ENCODE results near the gene COP1.
"Not testable (repeated sequence)": the region's sequence is repeated elsewhere in the genome, so short reads cannot be mapped to it uniquely, and the experiment has no call there.

COP1 gene

DNA sequence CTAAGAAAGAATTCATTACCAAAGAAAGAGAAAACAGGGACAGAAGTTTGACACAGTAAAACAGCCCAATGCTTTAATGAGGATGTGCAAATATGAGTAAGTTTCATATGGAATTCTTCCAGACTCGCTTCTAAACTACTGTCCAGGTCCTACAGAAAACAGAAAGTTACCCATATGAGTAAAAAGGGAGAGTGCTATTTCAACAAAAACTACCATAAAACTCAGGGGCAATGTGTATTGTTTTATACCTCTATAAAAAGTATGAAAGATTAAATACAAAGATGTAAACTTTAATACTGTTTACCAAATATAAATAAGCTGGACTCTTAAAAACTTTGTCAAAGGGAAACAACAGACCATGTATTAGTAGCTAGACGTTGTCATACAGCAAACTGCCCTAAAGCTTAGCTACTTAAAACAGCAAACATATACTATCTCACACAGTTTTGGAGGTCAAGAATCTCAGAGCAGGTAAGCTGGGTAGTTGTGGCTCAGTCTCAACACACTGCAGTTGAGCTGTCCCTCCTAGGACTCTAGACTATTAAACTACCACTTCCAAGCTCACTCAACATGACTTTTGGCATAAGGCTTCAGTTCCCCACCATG, 174.9 kb downstream of the COP1 start:
- no peak for DNase-seq

- DNase-seq: no peak
These were observed 177.5 kb downstream of the COP1 start for GRCh38 chr1:176029609-176030008.

GRCh38 chr1:176029155-176029554, 177.9 kb downstream of the COP1 start:
- DNase-seq: no peak

DNA sequence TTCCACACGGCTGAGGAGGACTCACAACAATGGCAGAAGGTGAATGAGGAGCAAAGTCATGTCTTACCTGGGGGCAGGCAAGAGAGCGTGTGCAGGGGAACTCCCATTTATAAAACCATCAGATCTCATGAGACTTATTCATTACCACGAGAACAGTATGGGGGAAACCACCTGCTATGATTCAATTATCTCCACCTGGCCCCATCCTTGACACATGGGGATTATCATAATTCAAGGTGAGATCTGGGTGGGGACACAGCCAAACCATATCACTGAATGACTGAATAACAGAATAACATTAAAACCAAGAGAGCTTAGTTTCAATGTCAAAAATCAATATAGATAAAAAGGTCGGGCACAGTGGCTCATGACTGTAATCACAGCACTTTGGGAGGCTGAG, 179.2 kb downstream of the COP1 start:
- DNase-seq: not testable (repeated sequence)

DNA sequence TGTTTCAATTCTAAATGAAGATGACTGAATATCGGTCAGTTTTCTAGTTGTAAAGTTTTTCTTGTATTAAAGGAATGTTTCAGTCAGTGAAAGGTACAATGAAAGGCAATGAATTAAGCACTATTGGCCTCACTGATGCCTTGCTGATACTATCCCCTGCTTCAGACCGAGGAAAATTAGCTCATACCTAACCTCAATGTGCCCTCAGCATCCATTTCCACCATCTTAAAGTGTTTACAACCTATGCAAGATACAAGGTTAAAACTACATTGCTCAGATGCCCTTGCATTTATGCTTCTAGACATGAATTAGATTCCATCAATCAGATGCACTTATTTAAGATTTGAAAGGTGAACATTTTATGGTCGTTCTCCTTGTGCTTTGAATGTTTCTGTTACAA, 184.5 kb downstream of the COP1 start:
- DNase-seq: no peak

GRCh38 chr1:176017722-176018121, 189.4 kb downstream of the COP1 start:
- no peak for DNase-seq

GRCh38 chr1:176009951-176010350, 197.1 kb downstream of the COP1 start:
- DNase-seq: no peak

- not testable (repeated sequence) for DNase-seq
These were observed 199.2 kb downstream of the COP1 start for GRCh38 chr1:176007756-176008389.

DNA sequence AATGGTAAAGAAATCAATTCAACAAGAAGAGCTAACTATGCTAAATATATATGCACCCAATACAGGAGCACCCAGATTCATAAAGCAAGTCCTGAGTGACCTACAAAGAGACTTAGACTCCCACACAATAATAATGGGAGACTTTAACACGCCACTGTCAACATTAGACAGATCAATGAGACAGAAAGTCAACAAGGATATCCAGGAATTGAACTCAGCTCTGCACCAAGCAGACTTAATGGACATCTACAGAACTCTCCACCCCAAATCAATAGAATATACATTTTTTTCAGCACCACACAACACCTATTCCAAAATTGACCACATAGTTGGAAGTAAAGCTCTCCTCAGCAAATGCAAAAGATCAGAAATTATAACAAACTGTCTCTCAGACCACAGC, 212.4 kb downstream of the COP1 start:
- not testable (repeated sequence) for DNase-seq

DNA sequence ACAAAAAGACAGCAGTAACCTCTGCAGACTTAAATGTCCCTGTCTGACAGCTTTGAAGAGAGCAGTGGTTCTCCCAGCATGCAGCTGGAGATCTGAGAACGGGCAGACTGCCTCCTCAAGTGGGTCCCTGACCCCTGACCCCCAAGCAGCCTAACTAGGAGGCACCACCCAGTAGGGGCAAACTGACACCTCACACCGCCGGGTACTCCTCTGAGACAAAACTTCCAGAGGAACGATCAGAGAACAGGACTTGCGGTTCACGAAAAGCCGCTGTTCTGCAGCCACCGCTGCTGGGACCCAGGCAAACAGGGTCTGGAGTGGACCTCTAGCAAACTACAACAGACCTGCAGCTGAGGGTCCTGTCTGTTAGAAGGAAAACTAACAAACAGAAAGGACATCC, 214.3 kb downstream of the COP1 start:
- not testable (repeated sequence) for DNase-seq

DNA sequence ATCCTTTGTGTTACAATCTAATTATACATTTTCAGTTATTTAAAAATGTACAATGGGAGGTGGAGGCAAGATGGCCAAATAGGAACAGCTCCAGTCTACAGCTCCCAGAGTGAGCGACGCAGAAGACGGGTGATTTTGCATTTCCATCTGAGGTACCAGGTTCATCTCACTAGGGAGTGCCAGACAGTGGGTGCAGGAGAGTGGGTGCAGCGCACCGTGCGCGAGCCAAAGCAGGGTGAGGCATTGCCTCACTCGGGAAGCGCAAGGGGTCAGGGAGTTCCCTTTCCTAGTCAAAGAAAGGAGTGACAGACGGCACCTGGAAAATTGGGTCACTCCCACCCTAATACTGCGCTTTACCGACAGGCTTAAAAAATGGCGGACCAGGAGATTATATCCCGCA, 214.9 kb downstream of the COP1 start:
- DNase-seq: not testable (repeated sequence)

- DNase-seq: no peak
These were observed 222.3 kb downstream of the COP1 start for GRCh38 chr1:175984813-175985212.

DNA sequence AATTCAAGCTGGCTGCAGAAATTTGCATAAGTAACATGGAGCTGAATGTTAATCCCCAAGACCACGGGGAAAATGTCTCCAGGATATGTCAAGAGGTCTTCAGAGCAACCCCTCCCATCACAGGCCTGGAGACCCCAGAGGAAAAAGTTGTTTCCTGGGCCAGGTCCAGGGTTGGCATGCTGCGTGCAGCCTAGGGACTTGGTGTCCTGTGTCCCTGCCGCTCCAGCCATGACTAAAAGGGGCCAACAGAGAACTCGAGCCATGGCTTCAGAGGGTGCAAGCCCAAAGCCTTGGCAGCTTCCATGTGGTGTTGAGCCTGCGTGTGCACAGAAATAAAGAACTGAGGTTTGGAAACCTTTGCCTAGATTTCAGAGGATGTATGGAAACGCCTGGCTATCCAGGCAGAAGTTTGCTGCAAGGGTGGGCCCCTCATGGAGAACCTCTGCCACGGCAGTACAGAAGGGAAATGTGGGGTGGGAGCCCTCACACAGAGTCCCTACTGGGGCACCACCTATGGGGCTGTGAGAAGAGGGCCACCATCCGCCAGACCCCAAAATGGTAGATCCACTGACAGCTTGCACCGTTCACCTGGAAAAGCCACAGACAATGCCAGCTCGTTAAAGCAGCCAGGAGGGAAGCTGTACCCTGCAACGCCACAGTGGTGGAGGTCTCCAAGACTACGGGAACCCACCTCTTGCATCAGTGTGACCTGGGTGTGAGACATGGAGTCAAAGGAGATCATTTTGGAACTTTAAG, 222.9 kb downstream of the COP1 start:
- DNase-seq: no peak

DNA sequence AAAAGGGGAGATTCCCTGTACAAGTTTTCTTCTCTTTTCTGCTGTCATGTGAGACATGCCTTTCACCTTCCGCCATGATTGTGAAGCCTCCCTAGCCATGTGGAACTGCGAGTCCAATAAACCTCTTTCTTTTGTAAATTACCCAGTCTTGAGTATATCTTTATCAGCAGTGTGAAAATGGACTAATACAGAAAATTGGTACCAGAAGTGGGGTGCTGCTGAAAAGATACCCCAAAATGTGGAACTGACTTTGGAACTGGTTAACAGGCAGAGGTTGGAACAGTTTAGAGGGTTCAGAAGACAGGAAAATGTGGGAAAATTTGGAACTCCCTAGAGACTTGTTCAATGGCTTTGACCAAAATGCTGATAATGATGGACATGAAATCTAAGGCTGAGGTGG, 223.7 kb downstream of the COP1 start:
- not testable (repeated sequence) for DNase-seq

GRCh38 chr1:175981128-175981527, 226.0 kb downstream of the COP1 start:
- DNase-seq: no peak

DNA sequence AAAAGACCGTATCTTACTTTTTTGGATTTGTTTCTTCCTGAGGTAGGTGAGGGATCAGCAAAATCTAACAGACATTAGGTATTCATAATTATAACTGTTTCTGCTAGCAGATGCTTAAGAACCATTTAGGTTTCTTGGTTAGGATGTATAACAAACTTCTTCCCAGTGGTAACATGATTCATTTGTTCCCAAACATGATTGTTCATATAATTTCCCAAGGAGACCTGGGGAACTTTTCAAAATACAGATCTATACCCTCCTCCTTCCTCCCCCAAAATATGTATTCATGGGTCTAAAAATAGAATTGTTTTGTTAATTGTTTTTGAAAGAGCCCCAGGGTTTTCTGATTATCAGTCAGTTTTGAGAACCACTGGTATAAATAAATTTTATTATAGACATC, 228.2 kb downstream of the COP1 start:
- no peak for DNase-seq

DNA sequence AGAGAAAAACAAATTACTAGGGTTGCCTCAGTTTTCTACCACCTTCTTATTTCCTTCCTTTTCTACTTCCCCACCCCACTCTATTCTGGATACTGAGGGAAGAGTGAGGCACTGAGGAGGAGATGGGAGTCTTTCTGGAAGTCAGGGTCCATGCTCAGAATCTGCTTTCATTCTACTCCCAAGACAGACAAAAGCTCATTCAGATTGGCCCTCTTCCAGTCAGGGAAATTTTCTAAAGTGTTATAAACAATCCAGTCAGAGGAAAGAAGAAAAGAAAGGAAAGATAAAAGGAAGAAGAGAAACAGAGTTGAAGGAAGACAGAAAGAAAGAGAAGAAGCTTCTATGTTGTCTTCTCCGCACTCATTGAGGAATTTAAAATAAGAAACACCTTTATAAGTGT, 228.6 kb downstream of the COP1 start:
- DNase-seq: no peak

DNA sequence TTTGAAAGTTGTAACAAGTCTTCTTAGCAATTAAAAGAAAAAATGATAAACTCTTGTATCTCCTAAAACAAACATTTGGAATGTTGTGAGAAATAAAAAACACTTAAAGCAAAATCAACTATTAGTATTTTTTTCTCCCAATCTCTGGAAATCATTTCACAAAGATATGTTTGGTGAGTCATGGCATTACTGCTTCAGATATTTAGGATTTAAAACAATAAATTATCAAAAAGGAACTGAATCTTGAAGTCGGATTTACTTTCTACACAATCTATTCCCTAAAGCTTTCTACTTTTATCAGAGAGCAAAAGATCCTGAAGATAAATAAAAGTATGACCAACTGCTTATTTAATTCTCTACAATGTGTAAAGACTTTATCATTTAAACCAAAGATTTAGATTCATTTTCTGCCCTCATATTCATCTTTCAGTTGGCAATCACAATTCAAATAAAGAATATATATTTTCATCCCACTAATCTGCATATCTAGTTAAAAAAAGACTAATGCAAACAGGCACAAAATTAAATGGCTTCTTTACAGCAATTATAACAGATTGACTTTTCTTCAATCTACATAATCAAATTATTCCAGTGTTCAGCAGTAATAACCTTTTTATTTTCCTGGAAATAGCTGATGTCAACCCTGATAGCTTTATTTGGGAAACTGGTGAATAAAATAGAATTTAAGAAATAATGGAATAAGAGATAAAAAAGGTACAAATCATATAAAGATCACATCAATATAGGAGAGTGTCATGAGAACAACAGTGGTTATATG, 230.0 kb downstream of the COP1 start:
- DNase-seq: no peak

GRCh38 chr1:175969231-175969630, 237.9 kb downstream of the COP1 start:
- no peak for DNase-seq

GRCh38 chr1:175968486-175969172, 238.5 kb downstream of the COP1 start:
- DNase-seq: no peak

- DNase-seq: no peak
These were observed 243.3 kb downstream of the COP1 start for GRCh38 chr1:175963740-175964139.

DNA sequence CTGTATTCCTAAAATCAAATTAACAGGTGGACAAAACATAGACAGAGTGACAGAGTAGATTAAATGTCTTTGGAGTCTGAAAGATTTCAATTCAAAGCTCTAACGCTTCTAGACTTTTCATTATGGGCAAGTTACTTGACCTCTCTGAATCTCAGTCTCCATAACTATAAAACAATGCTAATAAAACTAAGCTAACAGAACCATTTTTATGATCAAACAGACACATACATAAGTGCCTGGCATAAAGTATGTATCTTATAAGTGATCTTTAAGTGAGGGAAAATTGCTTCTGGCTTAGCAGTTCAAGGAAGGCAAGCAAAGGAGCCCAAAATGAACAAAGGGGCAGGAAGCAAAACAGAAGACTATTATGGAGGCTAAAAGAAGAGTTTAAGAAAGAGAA, 246.9 kb downstream of the COP1 start:
- DNase-seq: no peak

DNA sequence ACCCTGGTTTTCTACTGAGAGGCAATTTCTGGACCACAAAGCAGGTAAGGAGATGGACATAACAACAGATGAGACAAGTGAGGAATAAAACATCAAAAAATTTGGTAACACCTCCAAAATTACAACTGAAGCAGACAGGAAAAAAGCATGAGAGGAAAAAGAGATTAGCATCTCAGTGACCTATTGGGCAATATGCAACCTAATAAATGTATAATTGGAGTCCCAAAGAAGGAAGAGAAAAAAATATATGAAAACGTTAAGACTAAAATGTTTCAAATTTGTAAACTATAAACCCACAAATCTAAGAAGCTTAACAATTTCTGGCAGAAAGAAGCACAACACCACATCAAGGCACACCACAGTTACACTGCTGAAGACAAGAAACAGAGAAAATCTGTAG, 255.5 kb downstream of the COP1 start:
- no peak for DNase-seq
